Esophagus (tissue), 2 donors: ENCODE data around the gene NOSTRIN. TPM values are rescaled to one million over a fixed set of nuclear protein-coding genes. Genes with fewer than 3 reads are reported as not detected.
A peak's percentile ranks its signal among the peaks of the same experiment; 100 is the strongest.

Source experiments
- H3K27ac ChIP-seq, 2 donors: one replicate each; pipeline ENCODE4 v1.5.1; 2013; ENCODE audit warnings: low read depth in 2 of 2, mild to moderate bottlenecking in 2 of 2, inconsistent platforms in 1 of 2, low read length in 1 of 2, moderate library complexity in 1 of 2
- H3K27me3 ChIP-seq, 2 donors: one replicate each; pipeline ENCODE4 v1.6.1; 2013; ENCODE audit warnings: low read length in 2 of 2, control low read depth in 1 of 2, mild to moderate bottlenecking in 1 of 2; ENCODE audit not compliant: insufficient read depth in 2 of 2, control insufficient read depth in 1 of 2
- H3K36me3 ChIP-seq, 2 donors: one replicate each; pipeline ENCODE4 v1.6.1; 2013; ENCODE audit warnings: low read length in 1 of 2; ENCODE audit not compliant: control insufficient read depth in 2 of 2, insufficient read depth in 2 of 2
- H3K4me1 ChIP-seq, 2 donors: one replicate each; pipeline ENCODE4 v1.6.1; 2013; ENCODE audit warnings: low read length in 1 of 2; ENCODE audit not compliant: control insufficient read depth in 2 of 2, insufficient read depth in 2 of 2
- H3K4me3 ChIP-seq, 2 donors: one replicate each; pipeline ENCODE4 v1.5.1; 2013; ENCODE audit warnings: low read length in 2 of 2, mild to moderate bottlenecking in 2 of 2, low read depth in 1 of 2, moderate library complexity in 1 of 2
- H3K9me3 ChIP-seq, 2 donors: one replicate each; pipeline ENCODE4 v1.6.1; 2013; ENCODE audit warnings: mild to moderate bottlenecking in 2 of 2, low read depth in 1 of 2, low read length in 1 of 2, moderate library complexity in 1 of 2; ENCODE audit not compliant: control insufficient read depth in 2 of 2, insufficient read depth in 1 of 2
- WGBS, 2 donors: extraction: QIAGEN DNeasy Blood & Tissue Kit; methylation state at CpG; one replicate each; pipeline ENCODE4 v1.1.7; 2013; 5-methylcytosine and 5-hydroxymethylcytosine counted together
- polyA plus RNA-seq, 2 donors: library from polyadenylated mRNA; stranded (reverse); fragments of 200-250 nt; gene quantifications; one replicate each; pipeline ENCODE4 v1.2.3, GENCODE V29; 2013
- donor health status: healthy with polysubstance abuse.
- donor health status: Bipolar disorder and iron deficiency.

Gene NOSTRIN
- polyA plus RNA-seq, 2 donors = 3.4 to 6.3 TPM

DNA sequence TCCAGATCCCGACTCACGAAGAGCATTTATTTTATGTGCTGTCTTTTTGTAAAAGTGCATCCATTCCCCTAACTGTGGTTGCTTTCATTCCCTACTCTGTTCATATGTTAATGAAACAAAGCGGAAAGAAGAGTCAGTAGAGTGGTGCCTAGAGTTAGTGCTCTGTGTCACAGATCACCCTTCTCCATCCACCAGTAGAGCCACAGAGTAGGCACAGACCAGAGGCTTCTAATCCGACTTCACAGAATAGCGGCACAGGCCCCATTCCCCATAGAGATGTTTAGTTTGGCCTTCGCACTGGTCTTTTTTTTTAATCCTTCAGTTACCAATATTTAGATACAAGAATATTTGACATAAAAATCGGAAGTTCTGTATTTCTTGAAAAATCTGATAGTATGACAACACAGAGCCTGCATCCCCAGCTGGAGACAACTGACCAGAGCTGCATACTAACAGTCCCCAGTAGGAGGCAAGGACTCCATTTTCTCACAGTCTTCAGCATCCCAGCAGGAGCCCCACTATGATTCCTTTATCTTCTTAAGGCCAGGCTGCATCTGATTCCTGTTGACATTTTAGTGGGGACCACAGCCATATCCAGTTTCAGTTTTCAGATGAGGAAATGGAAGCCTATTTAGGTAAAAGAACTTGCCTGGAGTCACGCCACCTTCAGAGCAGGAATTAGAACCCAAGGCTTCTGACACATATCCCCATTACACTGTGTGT, 105.7 kb downstream of the NOSTRIN start:
- Histone ChIP-seq H3K9me3 (no peaks in the 10 kb centered on the region), H3K27ac (no peak overlapping the region), H3K27me3 (no peaks in the 10 kb centered on the region), H3K4me3 (no peak overlapping the region), H3K36me3 (no peaks in the 10 kb centered on the region), H3K4me1 (peaks cover 4% of the 10 kb centered on the region in 2 donors)
- 91 to 92% methylated on average over 8 of the region's 8 CpGs for WGBS, 2 donors

DNA sequence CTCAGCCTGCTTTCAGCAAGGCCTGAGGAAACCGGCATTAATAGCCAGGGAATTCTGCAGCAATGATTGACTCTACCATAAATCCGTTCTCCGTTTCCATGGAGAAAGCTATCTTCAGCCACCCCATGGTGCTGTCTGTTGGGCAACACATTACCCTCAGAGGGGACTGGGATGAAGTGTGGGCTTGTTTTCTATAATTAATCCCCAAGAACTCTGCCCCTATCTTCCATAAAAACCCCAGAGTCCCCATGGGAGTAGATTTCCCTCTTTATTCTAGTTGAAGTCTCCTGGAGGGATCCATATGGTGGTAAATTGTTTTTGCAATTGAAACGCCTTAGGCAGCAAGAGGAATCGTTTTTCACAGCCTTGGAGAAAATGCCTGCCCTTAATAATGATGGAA, 107.9 kb downstream of the NOSTRIN start:
- Histone ChIP-seq H3K4me1 (peaks cover 4 to 5% of the 10 kb centered on the region in 2 donors), H3K9me3 (no peaks in the 10 kb centered on the region), H3K4me3 (no peak overlapping the region), H3K27ac (no peak overlapping the region), H3K27me3 (no peaks in the 10 kb centered on the region), H3K36me3 (no peaks in the 10 kb centered on the region)
- WGBS, 2 donors = 76 to 79% methylated on average over 5 of the region's 5 CpGs

DNA sequence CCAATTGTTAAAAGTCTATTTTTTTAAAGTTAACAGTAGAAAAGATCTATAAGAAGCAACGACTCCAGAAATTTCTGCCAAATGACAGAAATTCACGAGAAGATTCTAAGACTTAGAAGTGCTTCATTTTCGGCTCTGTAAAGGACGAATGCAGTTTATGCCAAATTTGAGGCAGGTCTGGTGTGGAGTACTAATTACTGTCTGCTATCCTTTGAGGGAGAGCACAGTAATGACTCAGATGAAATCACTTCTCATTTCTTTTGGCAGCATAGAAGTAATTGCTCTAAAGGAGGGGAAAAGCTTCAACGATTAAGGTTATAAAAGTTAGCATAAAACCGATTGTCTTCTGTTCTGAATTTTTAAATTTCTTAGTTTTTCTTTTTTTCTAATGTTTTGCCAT, 110.0 kb downstream of the NOSTRIN start:
- Histone ChIP-seq H3K4me1 (peaks cover 4 to 5% of the 10 kb centered on the region in 2 donors), H3K4me3 (no peak overlapping the region), H3K27ac (no peak overlapping the region), H3K9me3 (peaks cover 0 to 4% of the 10 kb centered on the region in 2 donors), H3K36me3 (no peaks in the 10 kb centered on the region), H3K27me3 (no peaks in the 10 kb centered on the region)
- 42 to 52% methylated on average over 6 of the region's 6 CpGs for WGBS, 2 donors

DNA sequence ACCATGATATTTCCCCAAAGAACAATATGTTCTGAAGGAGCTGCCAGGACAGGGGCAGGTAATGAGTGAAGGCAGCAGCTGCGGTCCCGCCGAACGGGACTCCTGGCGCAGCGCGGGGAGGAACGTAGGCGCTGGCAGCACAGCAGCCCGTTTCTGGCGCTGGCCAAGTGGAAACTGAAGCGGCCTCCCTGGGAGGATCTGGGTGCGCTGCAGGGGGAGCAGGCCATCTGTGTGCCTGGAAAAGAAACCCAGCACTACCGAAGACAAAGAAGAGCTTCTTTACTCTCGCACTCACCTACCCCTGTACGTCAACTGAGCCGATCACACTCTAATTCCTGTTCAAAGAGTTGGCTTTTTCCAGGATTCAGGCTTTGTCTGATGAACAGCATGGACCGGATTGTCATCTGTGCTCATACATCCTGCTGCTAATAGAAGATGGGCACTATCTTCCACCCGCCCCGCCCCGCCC, 110.5 kb downstream of the NOSTRIN start:
- 15 to 21% methylated on average over 21 of the region's 21 CpGs for WGBS, 2 donors
- Histone ChIP-seq H3K4me3 (peak overlapping the region; percentile 10 to 18), H3K27ac (no peak overlapping the region), H3K27me3 (no peaks in the 10 kb centered on the region), H3K9me3 (peaks cover 0 to 4% of the 10 kb centered on the region in 2 donors), H3K4me1 (peaks cover 4 to 5% of the 10 kb centered on the region in 2 donors), H3K36me3 (no peaks in the 10 kb centered on the region)

DNA sequence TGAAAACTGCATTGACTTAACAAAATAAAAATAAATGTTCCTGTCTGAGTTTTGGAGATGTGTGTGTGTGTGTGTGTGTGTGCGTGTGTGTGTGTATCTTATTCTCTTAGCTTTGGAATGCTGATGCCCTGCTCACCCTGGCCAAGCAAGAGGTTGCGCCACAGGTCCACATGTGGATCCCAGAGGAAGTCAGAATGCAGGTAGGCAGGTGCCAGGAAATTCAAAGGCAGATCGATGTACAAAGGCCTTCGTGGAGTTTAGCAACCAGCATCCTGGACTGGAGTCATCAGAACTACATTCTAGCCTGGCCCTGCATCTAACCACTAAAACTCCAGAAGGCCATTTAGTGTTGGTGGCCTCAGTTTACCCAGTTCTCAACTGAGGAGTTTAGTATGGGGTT, 111.1 kb downstream of the NOSTRIN start:
- no peaks in the 10 kb centered on the region for H3K27me3 ChIP-seq
- H3K36me3 ChIP-seq = no peaks in the 10 kb centered on the region
- H3K4me3 ChIP-seq = no peak overlapping the region
- peaks cover 4 to 5% of the 10 kb centered on the region in 2 donors for H3K4me1 ChIP-seq
- no peak overlapping the region for H3K27ac ChIP-seq
- WGBS, 2 donors = 75 to 91% methylated on average over 4 of the region's 4 CpGs
- H3K9me3 ChIP-seq = peaks cover 0 to 4% of the 10 kb centered on the region in 2 donors

Other genes with a start within 250 kb of the NOSTRIN start
- gene SPC25, start 87.8 kb downstream of the NOSTRIN start, polyA plus RNA-seq = 1 to 10 TPM; 4.1 to 6.4 TPM
- under 1 TPM in 1 of 2 donors, not detected in 1; 0.01 TPM for gene G6PC2, start 98.7 kb downstream of the NOSTRIN start, polyA plus RNA-seq
- gene ABCB11, start 228.7 kb downstream of the NOSTRIN start, polyA plus RNA-seq = under 1 TPM; 0.01 to 0.04 TPM